HUES64 (cell line): ENCODE data around the gene HOXC10.

ENCODE experiments used
- H3K27ac ChIP-seq: 2 replicates; pipeline ENCODE4 v1.7.0; 2013; ENCODE audit warnings: low read depth, low read length, inconsistent platforms
- H3K27me3 ChIP-seq: 2 replicates; pipeline ENCODE4 v1.6.1; 2013; ENCODE audit warnings: mild to moderate bottlenecking, low read length; ENCODE audit not compliant: insufficient read depth
- H3K36me3 ChIP-seq: 2 replicates; pipeline ENCODE4 v1.6.1; 2013; ENCODE audit warnings: mild to moderate bottlenecking, low read length; ENCODE audit not compliant: insufficient read depth
- H3K4me1 ChIP-seq: 2 replicates; pipeline ENCODE4 v1.6.1; 2013; ENCODE audit warnings: mild to moderate bottlenecking, low read length, moderate library complexity; ENCODE audit not compliant: insufficient read depth
- H3K4me3 ChIP-seq: 2 replicates; pipeline ENCODE4 v1.5.1; 2013; ENCODE audit warnings: mild to moderate bottlenecking, low read length, moderate library complexity
- H3K9ac ChIP-seq: 2 replicates; pipeline ENCODE4 v1.6.1; 2013; ENCODE audit warnings: mild to moderate bottlenecking, low read depth, low read length
- H3K9me3 ChIP-seq: 2 replicates; pipeline ENCODE4 v1.6.1; 2013; ENCODE audit warnings: low read depth, low read length; ENCODE audit not compliant: insufficient read depth
- WGBS: fragments of 150-250, 120-280 bp; methylation state at CpG from one replicate; pipeline ENCODE4 v1.1.7; 2013; ENCODE audit warnings: missing lambda C conversion rate; 5-methylcytosine and 5-hydroxymethylcytosine counted together

HOXC10 gene

GRCh38 chr12:53981634-53982565, 3.0 kb upstream of the HOXC10 start:
- Histone ChIP-seq H3K36me3 (no peaks in the 10 kb centered on the region), H3K9ac (no peak overlapping the region), H3K27me3 (peaks cover 100% of the 10 kb centered on the region), H3K4me1 (no peaks in the 10 kb centered on the region), H3K27ac (no peak overlapping the region), H3K4me3 (no peak overlapping the region), H3K9me3 (no peaks in the 10 kb centered on the region)
- 18% methylated on average over 30 of the region's 30 CpGs for WGBS

GRCh38 chr12:53982648-53983567, 2.0 kb upstream of the HOXC10 start:
- 42% methylated on average over 24 of the region's 26 CpGs for WGBS
- Histone ChIP-seq H3K36me3 (no peaks in the 10 kb centered on the region), H3K9me3 (no peaks in the 10 kb centered on the region), H3K27me3 (peaks cover 100% of the 10 kb centered on the region), H3K4me1 (no peaks in the 10 kb centered on the region), H3K4me3 (no peak overlapping the region), H3K9ac (no peak overlapping the region), H3K27ac (no peak overlapping the region)

- Histone ChIP-seq H3K27me3 (peaks cover 100% of the 10 kb centered on the region), H3K9me3 (no peaks in the 10 kb centered on the region), H3K36me3 (no peaks in the 10 kb centered on the region), H3K4me1 (no peaks in the 10 kb centered on the region), H3K9ac (no peak overlapping the region), H3K27ac (no peak overlapping the region), H3K4me3 (no peak overlapping the region)
- 43% methylated on average over 17 of the region's 17 CpGs for WGBS
These were observed 1.4 kb upstream of the HOXC10 start for GRCh38 chr12:53983568-53983949.

- Histone ChIP-seq H3K27me3 (peaks cover 100% of the 10 kb centered on the region), H3K27ac (no peak overlapping the region), H3K9ac (no peak overlapping the region), H3K4me3 (no peak overlapping the region), H3K36me3 (no peaks in the 10 kb centered on the region), H3K4me1 (no peaks in the 10 kb centered on the region), H3K9me3 (no peaks in the 10 kb centered on the region)
- whole genome bisulfite sequencing = 33% methylated on average over 28 of the region's 30 CpGs
These were observed 885 bp upstream of the HOXC10 start for GRCh38 chr12:53983950-53984572.

- peaks cover 100% of the 10 kb centered on the region for H3K27me3 ChIP-seq
- H3K4me1 ChIP-seq = no peaks in the 10 kb centered on the region
These were observed 697 bp downstream of the HOXC10 start for GRCh38 chr12:53985692-53985993.

GRCh38 chr12:53985994-53986685, 1.2 kb downstream of the HOXC10 start:
- Histone ChIP-seq H3K27me3 (peaks cover 100% of the 10 kb centered on the region), H3K4me1 (no peaks in the 10 kb centered on the region), H3K27ac (no peak overlapping the region), H3K4me3 (no peak overlapping the region), H3K9me3 (no peaks in the 10 kb centered on the region), H3K36me3 (no peaks in the 10 kb centered on the region), H3K9ac (no peak overlapping the region)
- WGBS = 20% methylated on average over 49 of the region's 50 CpGs

More at GRCh38 chr12:53985692-53985993, 697 bp downstream of the HOXC10 start:
- no peak overlapping the region for H3K9ac ChIP-seq
- H3K9me3 ChIP-seq = no peaks in the 10 kb centered on the region
- H3K36me3 ChIP-seq = no peaks in the 10 kb centered on the region
- H3K27ac ChIP-seq = no peak overlapping the region
- 61% methylated on average over 21 of the region's 21 CpGs for WGBS
- no peak overlapping the region for H3K4me3 ChIP-seq

- 62% methylated on average over 18 of the region's 21 CpGs for WGBS
- H3K27me3 ChIP-seq = peaks cover 100% of the 10 kb centered on the region
These were observed 1.9 kb downstream of the HOXC10 start for GRCh38 chr12:53986686-53987483.

GRCh38 chr12:53987787-53988230, 2.9 kb downstream of the HOXC10 start:
- Histone ChIP-seq H3K9ac (no peak overlapping the region), H3K4me3 (no peak overlapping the region), H3K9me3 (no peaks in the 10 kb centered on the region), H3K27ac (no peak overlapping the region), H3K36me3 (no peaks in the 10 kb centered on the region), H3K27me3 (peaks cover 100% of the 10 kb centered on the region), H3K4me1 (no peaks in the 10 kb centered on the region)
- 26% methylated on average over 4 of the region's 4 CpGs for WGBS

More at GRCh38 chr12:53986686-53987483, 1.9 kb downstream of the HOXC10 start:
- H3K4me3 ChIP-seq = no peak overlapping the region
- H3K27ac ChIP-seq = no peak overlapping the region
- no peaks in the 10 kb centered on the region for H3K36me3 ChIP-seq
- H3K4me1 ChIP-seq = no peaks in the 10 kb centered on the region
- H3K9me3 ChIP-seq = no peaks in the 10 kb centered on the region
- H3K9ac ChIP-seq = no peak overlapping the region

- Histone ChIP-seq H3K4me1 (no peaks in the 10 kb centered on the region), H3K27me3 (peaks cover 100% of the 10 kb centered on the region), H3K27ac (no peak overlapping the region), H3K36me3 (no peaks in the 10 kb centered on the region), H3K9ac (no peak overlapping the region), H3K9me3 (no peaks in the 10 kb centered on the region), H3K4me3 (no peak overlapping the region)
- WGBS = 27% methylated on average over 5 of the region's 5 CpGs
These were observed 3.7 kb downstream of the HOXC10 start for GRCh38 chr12:53988541-53989226.
